Panc1 (cell line): Measurements from ENCODE around the gene CS. TPM values are rescaled to one million over a fixed set of nuclear protein-coding genes. Genes with fewer than 3 reads are reported as not detected.

Experiments
- ATAC-seq: fragments of 200-7000 bp; cut with Tn5 transposase; 2 replicates; pipeline ENCODE4 v1.9.1; 2020; ENCODE audit warnings: mild to moderate bottlenecking, moderate library complexity
- BruUV-seq: library from RNA; stranded (reverse); fragments of 400-500 nt; replicated peaks from 2 replicates; lab custom pipeline; 2021; lab: Mats Ljungman, UMichigan
- CTCF ChIA-PET: fragments of 300-600 bp; sonication (Branson Sonifier 250); formaldehyde crosslinking; loops from one replicate; lab custom pipeline; 2022; ENCODE audit warnings: antibody characterized with exemption; lab: Charles Lee
- POLR2A ChIA-PET: fragments of 300-600 bp; sonication (Branson Sonifier 250); formaldehyde crosslinking; loops from one replicate; lab custom pipeline; 2022; ENCODE audit warnings: antibody characterized with exemption; lab: Charles Lee
- DNase-seq: peaks from one replicate; pipeline ENCODE4 v3.0.0-alpha.2; 2010; ENCODE audit warnings: low read depth, low spot score
- H3K27ac ChIP-seq: 2 replicates; pipeline ENCODE4 v1.5.1; 2011; ENCODE audit warnings: mild to moderate bottlenecking, low read length, inconsistent platforms
- H3K27me3 ChIP-seq: fragments of 200-500 bp; sonication (Bioruptor generic); 2 replicates; pipeline ENCODE4 v1.6.0; 2014; ENCODE audit warnings: low read length, inconsistent platforms; ENCODE audit not compliant: control insufficient read depth, insufficient read depth
- H3K36me3 ChIP-seq: fragments of 200-500 bp; sonication (Bioruptor generic); 2 replicates; pipeline ENCODE4 v1.5.1; 2014; ENCODE audit warnings: inconsistent platforms, mild to moderate bottlenecking, low read length, moderate library complexity; ENCODE audit not compliant: control insufficient read depth, insufficient read depth
- H3K4me1 ChIP-seq: 2 replicates; pipeline ENCODE4 v1.5.1; 2011; ENCODE audit warnings: inconsistent platforms, mild to moderate bottlenecking, low read length, moderate library complexity; ENCODE audit not compliant: control insufficient read depth, insufficient read depth
- H3K4me3 ChIP-seq, 2 experiments: 2 replicates each; pipeline ENCODE4 v1.5.1; 2011 to 2012; ENCODE audit warnings: low read depth in 2 of 2, low read length in 2 of 2, mild to moderate bottlenecking in 2 of 2, inconsistent platforms in 1 of 2, moderate library complexity in 1 of 2
- H3K9me3 ChIP-seq: fragments of 200-500 bp; sonication (Bioruptor generic); 2 replicates; pipeline ENCODE4 v1.5.1; 2014; ENCODE audit warnings: low read depth, mild to moderate bottlenecking, inconsistent platforms, low read length, moderate library complexity; ENCODE audit not compliant: control insufficient read depth, insufficient read depth
- POLR2AphosphoS5 ChIP-seq: IDR thresholded peaks from 2 replicates; pipeline ENCODE4 v1.6.1; 2012; ENCODE audit warnings: mild to moderate bottlenecking, low read depth, low read length, moderate library complexity
- SIN3A ChIP-seq: IDR thresholded peaks from 2 replicates; pipeline ENCODE4 v1.6.1; 2012; ENCODE audit warnings: low read depth, mild to moderate bottlenecking, low read length, moderate library complexity, borderline replicate concordance; ENCODE audit not compliant: insufficient read depth
- TCF7L2 ChIP-seq: IDR thresholded peaks from 2 replicates; pipeline ENCODE4 v1.6.1; 2011; ENCODE audit warnings: mild to moderate bottlenecking, low read depth, low read length, inconsistent platforms
- in situ Hi-C: cut with HindIII; loops from 2 replicates; pipeline ENCODE4 v1.10.0; 2016; ENCODE audit warnings: low sequenced_read_pairs, low pct_unique_long_range_greater_than_20kb
- intact Hi-C: fragments of 100-400 bp; cut with micrococcal nuclease; formaldehyde crosslinking; loops from one replicate; pipeline ENCODE4 v1.10.0; 2022; ENCODE audit not compliant: unreplicated experiment
- total RNA-seq: library from RNA; stranded (reverse); gene quantifications from one replicate; pipeline ENCODE4 v1.2.1, GENCODE V29; 2021; ENCODE audit not compliant: unreplicated experiment
- TF ChIP-seq, protein P1 (sequence below), 2 experiments: IDR thresholded peaks; 2 replicates each; pipeline ENCODE4 v1.6.1; 2011 to 2012; ENCODE audit warnings: low read depth in 2 of 2, control low read depth in 1 of 2, low read length in 1 of 2, mild to moderate bottlenecking in 1 of 2, moderate library complexity in 1 of 2; ENCODE audit not compliant: insufficient read depth in 1 of 2
- TF ChIP-seq, protein P2 (sequence below): fragments of 450-650 bp; IDR thresholded peaks from 2 replicates; pipeline ENCODE4 v1.5.1; 2017; ENCODE audit warnings: mild to moderate bottlenecking

Gene CS
- total RNA-seq, 1 experiment from 2014 or later = 240 TPM

- no TSS peak for BruUV-seq
- no peak overlapping the region for H3K27ac ChIP-seq
- intact Hi-C loops = no loop called here
- no peaks in the 10 kb centered on the region for H3K27me3 ChIP-seq
- H3K4me3 ChIP-seq = no peak overlapping the region
- TF ChIP-seq POLR2AphosphoS5 = no peak
- TF ChIP-seq, protein P1, sequence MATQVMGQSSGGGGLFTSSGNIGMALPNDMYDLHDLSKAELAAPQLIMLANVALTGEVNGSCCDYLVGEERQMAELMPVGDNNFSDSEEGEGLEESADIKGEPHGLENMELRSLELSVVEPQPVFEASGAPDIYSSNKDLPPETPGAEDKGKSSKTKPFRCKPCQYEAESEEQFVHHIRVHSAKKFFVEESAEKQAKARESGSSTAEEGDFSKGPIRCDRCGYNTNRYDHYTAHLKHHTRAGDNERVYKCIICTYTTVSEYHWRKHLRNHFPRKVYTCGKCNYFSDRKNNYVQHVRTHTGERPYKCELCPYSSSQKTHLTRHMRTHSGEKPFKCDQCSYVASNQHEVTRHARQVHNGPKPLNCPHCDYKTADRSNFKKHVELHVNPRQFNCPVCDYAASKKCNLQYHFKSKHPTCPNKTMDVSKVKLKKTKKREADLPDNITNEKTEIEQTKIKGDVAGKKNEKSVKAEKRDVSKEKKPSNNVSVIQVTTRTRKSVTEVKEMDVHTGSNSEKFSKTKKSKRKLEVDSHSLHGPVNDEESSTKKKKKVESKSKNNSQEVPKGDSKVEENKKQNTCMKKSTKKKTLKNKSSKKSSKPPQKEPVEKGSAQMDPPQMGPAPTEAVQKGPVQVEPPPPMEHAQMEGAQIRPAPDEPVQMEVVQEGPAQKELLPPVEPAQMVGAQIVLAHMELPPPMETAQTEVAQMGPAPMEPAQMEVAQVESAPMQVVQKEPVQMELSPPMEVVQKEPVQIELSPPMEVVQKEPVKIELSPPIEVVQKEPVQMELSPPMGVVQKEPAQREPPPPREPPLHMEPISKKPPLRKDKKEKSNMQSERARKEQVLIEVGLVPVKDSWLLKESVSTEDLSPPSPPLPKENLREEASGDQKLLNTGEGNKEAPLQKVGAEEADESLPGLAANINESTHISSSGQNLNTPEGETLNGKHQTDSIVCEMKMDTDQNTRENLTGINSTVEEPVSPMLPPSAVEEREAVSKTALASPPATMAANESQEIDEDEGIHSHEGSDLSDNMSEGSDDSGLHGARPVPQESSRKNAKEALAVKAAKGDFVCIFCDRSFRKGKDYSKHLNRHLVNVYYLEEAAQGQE (IDR thresholded peaks at IDR 0.05; ENCODE audit: insufficient read depth in 1 of 2, low read depth in 2 of 2, low read length in 1 of 2) = no peak
- TF ChIP-seq, protein P2, sequence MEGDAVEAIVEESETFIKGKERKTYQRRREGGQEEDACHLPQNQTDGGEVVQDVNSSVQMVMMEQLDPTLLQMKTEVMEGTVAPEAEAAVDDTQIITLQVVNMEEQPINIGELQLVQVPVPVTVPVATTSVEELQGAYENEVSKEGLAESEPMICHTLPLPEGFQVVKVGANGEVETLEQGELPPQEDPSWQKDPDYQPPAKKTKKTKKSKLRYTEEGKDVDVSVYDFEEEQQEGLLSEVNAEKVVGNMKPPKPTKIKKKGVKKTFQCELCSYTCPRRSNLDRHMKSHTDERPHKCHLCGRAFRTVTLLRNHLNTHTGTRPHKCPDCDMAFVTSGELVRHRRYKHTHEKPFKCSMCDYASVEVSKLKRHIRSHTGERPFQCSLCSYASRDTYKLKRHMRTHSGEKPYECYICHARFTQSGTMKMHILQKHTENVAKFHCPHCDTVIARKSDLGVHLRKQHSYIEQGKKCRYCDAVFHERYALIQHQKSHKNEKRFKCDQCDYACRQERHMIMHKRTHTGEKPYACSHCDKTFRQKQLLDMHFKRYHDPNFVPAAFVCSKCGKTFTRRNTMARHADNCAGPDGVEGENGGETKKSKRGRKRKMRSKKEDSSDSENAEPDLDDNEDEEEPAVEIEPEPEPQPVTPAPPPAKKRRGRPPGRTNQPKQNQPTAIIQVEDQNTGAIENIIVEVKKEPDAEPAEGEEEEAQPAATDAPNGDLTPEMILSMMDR = peak; percentile 76
- no peaks in the 10 kb centered on the region for H3K9me3 ChIP-seq
- ChIA-PET POLR2A (no interaction called here), CTCF (no interaction called here)
- peaks cover 13% of the 10 kb centered on the region for H3K36me3 ChIP-seq
- in situ Hi-C loops = no loop called here
- DNase-seq = no peak
- peaks cover 8% of the 10 kb centered on the region; the same call in 1 of the 2 replicates for H3K4me1 ChIP-seq
- ATAC-seq = no peak
Observed at GRCh38 chr12:56271031-56271430, 29.1 kb downstream of the CS start.

DNA sequence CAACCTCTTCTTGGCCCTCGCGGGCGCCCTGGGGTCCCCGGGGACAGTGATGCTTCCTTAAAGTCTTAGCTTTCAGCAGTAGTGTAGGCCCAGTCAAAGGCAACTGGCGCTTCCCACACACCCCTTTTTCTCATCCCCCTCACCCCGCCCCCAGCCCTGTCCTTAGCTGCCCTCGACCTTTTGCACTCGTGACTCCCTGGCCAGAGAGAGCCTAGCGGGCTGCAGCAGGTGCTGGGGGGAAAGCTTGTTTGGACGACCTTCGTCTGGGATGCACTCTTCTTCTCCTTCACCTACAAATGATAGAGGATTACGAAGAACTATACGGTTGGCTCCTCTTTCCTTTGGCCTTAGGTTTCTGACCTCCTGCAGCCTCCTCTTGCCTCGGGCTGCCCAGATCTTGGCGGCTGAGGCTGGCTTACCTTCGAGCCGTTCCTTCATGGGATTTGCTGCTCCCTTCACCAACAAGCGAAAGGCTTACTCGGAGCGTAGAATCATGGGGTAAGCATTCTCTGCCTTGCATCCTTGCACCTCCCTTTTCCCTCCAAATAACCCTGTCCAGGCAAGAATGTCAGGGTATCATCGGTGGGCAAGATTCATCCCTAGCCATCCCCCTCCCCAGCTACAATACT is 32.6 kb downstream of the CS start:
- BruUV-seq = no TSS peak
- H3K4me1 ChIP-seq = peaks cover 8% of the 10 kb centered on the region; the same call in 1 of the 2 replicates
- H3K36me3 ChIP-seq = peaks cover 5% of the 10 kb centered on the region; the same call in 1 of the 2 replicates
- in situ Hi-C loops (no loop called here), intact Hi-C loops (no loop called here)
- peak overlapping the region; percentile 68 to 69 for H3K4me3 ChIP-seq
- DNase-seq (no peak), ATAC-seq (peak; percentile 29)
- TF ChIP-seq TCF7L2 = no peak
- TF ChIP-seq, protein P2 = no peak
- TF ChIP-seq, protein P1 (IDR thresholded peaks at IDR 0.05; ENCODE audit: insufficient read depth in 1 of 2, low read depth in 2 of 2, low read length in 1 of 2) = no peak
- no peak for TF ChIP-seq SIN3A
- no peak for TF ChIP-seq POLR2AphosphoS5
- peak overlapping the region; percentile 60 for H3K27ac ChIP-seq
- H3K9me3 ChIP-seq = no peaks in the 10 kb centered on the region
- CTCF ChIA-PET = no interaction called here
- no peaks in the 10 kb centered on the region for H3K27me3 ChIP-seq
- POLR2A ChIA-PET = interaction anchor here (0.5 to 0.6 kb wide), 2 partner anchors 31 to 77 kb away, joined by 3 to 9 read pairs; no protein-coding TSS in a partner anchor
